Thyroid gland (tissue), 4 donors: ENCODE data around the gene GAK.

ENCODE experiments used
- CTCF ChIP-seq, 6 experiments: fragments of 200-600 bp in 3 of 6; fragments of 450-650 bp in 3 of 6; sonication (generic) in 3 of 6; IDR thresholded peaks; one replicate each; pipeline ENCODE4 v1.5.1; 2016 to 2019; ENCODE audit warnings: antibody characterized with exemption in 6 of 6, mild to moderate bottlenecking in 2 of 6, inconsistent platforms in 1 of 6, moderate library complexity in 1 of 6
- POLR2A ChIP-seq, 2 donors: fragments of 450-650 bp; IDR thresholded peaks; one replicate each; pipeline ENCODE4 v1.6.1; 2017; ENCODE audit warnings: antibody characterized with exemption in 2 of 2, mild to moderate bottlenecking in 2 of 2, moderate library complexity in 1 of 2

GRCh38 chr4:956531-957230, 24.6 kb upstream of the GAK start:
- TF ChIP-seq POLR2A (IDR thresholded peaks at IDR 0.05) (no peak), CTCF (IDR thresholded peaks at IDR 0.05) (no peak)
